Bronchial epithelial cell (primary cell): Measurements from ENCODE around the gene SDCCAG8. TPM values are rescaled to one million over a fixed set of nuclear protein-coding genes. Genes with fewer than 3 reads are reported as not detected.
A peak's percentile ranks its signal among the peaks of the same experiment; 100 is the strongest.

Source experiments
- DNase-seq: peaks from one replicate; pipeline ENCODE4 v3.0.0-alpha.2; 2010; ENCODE audit warnings: low read depth
- FAIRE-seq: peaks from 2 replicates; lab custom pipeline; 2011; peaks lifted over from hg19 to GRCh38; lab: Jason Lieb, UNC
- H3K27me3 ChIP-seq: 2 replicates; pipeline ENCODE4 v1.5.1; 2011; ENCODE audit warnings: low read length; ENCODE audit not compliant: control insufficient read depth, insufficient read depth
- H3K36me3 ChIP-seq: 2 replicates; pipeline ENCODE4 v1.5.1; 2011; ENCODE audit warnings: low read length; ENCODE audit not compliant: control insufficient read depth, insufficient read depth
- H3K4me3 ChIP-seq: 2 replicates; pipeline ENCODE4 v1.5.1; 2011; ENCODE audit warnings: mild to moderate bottlenecking, low read depth, low read length, control low read depth
- CTCF ChIP-seq: IDR thresholded peaks from 2 replicates; pipeline ENCODE4 v1.5.1; 2011; ENCODE audit warnings: mild to moderate bottlenecking, moderate library complexity, low read length, control low read depth, inconsistent platforms; ENCODE audit not compliant: insufficient read depth, severe bottlenecking
- total RNA-seq: library from RNA; depleted of rRNA; stranded (reverse); fragments of >200 nt; gene quantifications from 2 replicates; pipeline ENCODE4 v1.2.1, GENCODE V29; 2014

SDCCAG8 gene
- total RNA-seq, 1 donor from 2014 or later, result 32.4 TPM

GRCh38 chr1:243513726-243514491 is 258.1 kb downstream of the SDCCAG8 start:
- DNase-seq (no peak), FAIRE-seq (peak; percentile 68)
- no peak overlapping the region for H3K4me3 ChIP-seq
- no peak for TF ChIP-seq CTCF
- no peaks in the 10 kb centered on the region for H3K27me3 ChIP-seq
- no peaks in the 10 kb centered on the region for H3K36me3 ChIP-seq

GRCh38 chr1:243514927-243515326 is 259.1 kb downstream of the SDCCAG8 start:
- no peaks in the 10 kb centered on the region for H3K27me3 ChIP-seq
- no peak for TF ChIP-seq CTCF
- H3K36me3 ChIP-seq, result no peaks in the 10 kb centered on the region
- DNase-seq, result no peak
- FAIRE-seq, result no peak
- no peak overlapping the region for H3K4me3 ChIP-seq

GRCh38 chr1:243520831-243521230 is 265.0 kb downstream of the SDCCAG8 start:
- no peaks in the 10 kb centered on the region for H3K36me3 ChIP-seq
- no peaks in the 10 kb centered on the region for H3K27me3 ChIP-seq
- DNase-seq (no peak), FAIRE-seq (no peak)
- H3K4me3 ChIP-seq, result no peak overlapping the region
- TF ChIP-seq CTCF, result no peak

- FAIRE-seq, result no peak
Measured at GRCh38 chr1:243523766-243524165, 267.9 kb downstream of the SDCCAG8 start.

GRCh38 chr1:243525085-243525487 is 269.2 kb downstream of the SDCCAG8 start:
- H3K36me3 ChIP-seq, result no peaks in the 10 kb centered on the region
- DNase-seq, result peak; percentile 72
- no peak for TF ChIP-seq CTCF

More at GRCh38 chr1:243523766-243524165, 267.9 kb downstream of the SDCCAG8 start:
- TF ChIP-seq CTCF, result no peak
- Histone ChIP-seq H3K36me3 (no peaks in the 10 kb centered on the region), H3K4me3 (no peak overlapping the region), H3K27me3 (no peaks in the 10 kb centered on the region)
- no peak for DNase-seq

More at GRCh38 chr1:243525085-243525487, 269.2 kb downstream of the SDCCAG8 start:
- Histone ChIP-seq H3K27me3 (no peaks in the 10 kb centered on the region), H3K4me3 (no peak overlapping the region)
- no peak for FAIRE-seq
